ENCODE results near the gene FASTKD2.

The FASTKD2 gene

GRCh38 chr2:206836722-206837121 lies 71.3 kb downstream of the FASTKD2 start:
- Histone ChIP-seq H3K79me1 (ENCODE audit: low read depth, low read length) (no peaks in the 10 kb centered on the region), H3K27me3 (ENCODE audit: control insufficient read depth in 3 of 3, insufficient read depth in 3 of 3, low read depth in 1 of 3, low read length in 3 of 3) (no peaks in the 10 kb centered on the region), H3K4me1 (ENCODE audit: control insufficient read depth in 2 of 2, insufficient read depth in 1 of 2, low read depth in 1 of 2, low read length in 2 of 2) (no peaks in the 10 kb centered on the region), H4K91ac (ENCODE audit: low read depth, low read length, poor library complexity) (no peak overlapping the region), H3K18ac (ENCODE audit: low read length) (no peak overlapping the region), H3K36me3 (replicated peaks in 1 of 2; ENCODE audit: control insufficient read depth in 2 of 2, insufficient read depth in 2 of 2, low read length in 2 of 2) (no peaks in the 10 kb centered on the region), H2AFZ (ENCODE audit: low read length) (no peak overlapping the region), H4K8ac (ENCODE audit: low read depth, low read length) (no peak overlapping the region), H2BK15ac (ENCODE audit: low read length) (no peak overlapping the region), H3K9ac (ENCODE audit: low read depth, low read length, poor library complexity) (no peak overlapping the region), H3K9me3 (replicated peaks in 1 of 2; ENCODE audit: control insufficient read depth in 2 of 2, insufficient read depth in 1 of 2, low read depth in 1 of 2, low read length in 2 of 2) (peaks cover 0 to 5% of the 10 kb centered on the region in 2 donors), H2BK5ac (ENCODE audit: low read length) (no peak overlapping the region), H2BK12ac (ENCODE audit: low read length) (no peak overlapping the region), H3K14ac (ENCODE audit: low read length) (no peak overlapping the region), H3K4me3 (ENCODE audit: low read length in 2 of 2) (no peak overlapping the region), H3K4me2 (ENCODE audit: insufficient read depth, low read length, poor library complexity, severe bottlenecking) (no peak overlapping the region), H2AK5ac (ENCODE audit: low read depth, low read length) (no peak overlapping the region), H3K4ac (ENCODE audit: low read length) (no peak overlapping the region), H3K23ac (ENCODE audit: low read depth, low read length, poor library complexity) (no peak overlapping the region), H3K27ac (replicated peaks; ENCODE audit: low read length) (no peak overlapping the region), H2BK120ac (ENCODE audit: low read depth, low read length) (no peak overlapping the region)
- DNase-seq (ENCODE audit: low spot score) = no peak
- no CpG with 5 or more reads among the region's 2 CpGs for WGBS, 2 donors (ENCODE audit: extremely low coverage in 2 of 2, insufficient read length in 2 of 2, insufficient replicate concordance in 1 of 2)

- H2BK5ac ChIP-seq (ENCODE audit: low read length) = no peak overlapping the region
- no peak overlapping the region for H3K4me3 ChIP-seq (ENCODE audit: low read length in 2 of 2)
- no peaks in the 10 kb centered on the region for H3K27me3 ChIP-seq (ENCODE audit: control insufficient read depth in 3 of 3, insufficient read depth in 3 of 3, low read depth in 1 of 3, low read length in 3 of 3)
- no peaks in the 10 kb centered on the region for H3K4me1 ChIP-seq (ENCODE audit: control insufficient read depth in 2 of 2, insufficient read depth in 1 of 2, low read depth in 1 of 2, low read length in 2 of 2)
- H4K8ac ChIP-seq (ENCODE audit: low read depth, low read length) = no peak overlapping the region
- no peak overlapping the region for H3K23ac ChIP-seq (ENCODE audit: low read depth, low read length, poor library complexity)
- H2BK12ac ChIP-seq (ENCODE audit: low read length) = no peak overlapping the region
- peaks cover 0 to 5% of the 10 kb centered on the region in 2 donors for H3K9me3 ChIP-seq (replicated peaks in 1 of 2; ENCODE audit: control insufficient read depth in 2 of 2, insufficient read depth in 1 of 2, low read depth in 1 of 2, low read length in 2 of 2)
- H3K4me2 ChIP-seq (ENCODE audit: insufficient read depth, low read length, poor library complexity, severe bottlenecking) = no peak overlapping the region
- no peak overlapping the region for H3K9ac ChIP-seq (ENCODE audit: low read depth, low read length, poor library complexity)
- H2AFZ ChIP-seq (ENCODE audit: low read length) = no peak overlapping the region
- WGBS, 2 donors (ENCODE audit: extremely low coverage in 2 of 2, insufficient read length in 2 of 2, insufficient replicate concordance in 1 of 2) = no CpG with 5 or more reads among the region's 1 CpG
- H2BK15ac ChIP-seq (ENCODE audit: low read length) = no peak overlapping the region
- H2AK5ac ChIP-seq (ENCODE audit: low read depth, low read length) = no peak overlapping the region
- H3K79me1 ChIP-seq (ENCODE audit: low read depth, low read length) = no peaks in the 10 kb centered on the region
- H3K27ac ChIP-seq (replicated peaks; ENCODE audit: low read length) = no peak overlapping the region
- no peak for DNase-seq (ENCODE audit: low spot score)
- no peak overlapping the region for H3K14ac ChIP-seq (ENCODE audit: low read length)
- no peaks in the 10 kb centered on the region for H3K36me3 ChIP-seq (replicated peaks in 1 of 2; ENCODE audit: control insufficient read depth in 2 of 2, insufficient read depth in 2 of 2, low read length in 2 of 2)
- H3K4ac ChIP-seq (ENCODE audit: low read length) = no peak overlapping the region
- no peak overlapping the region for H4K91ac ChIP-seq (ENCODE audit: low read depth, low read length, poor library complexity)
- H3K18ac ChIP-seq (ENCODE audit: low read length) = no peak overlapping the region
- no peak overlapping the region for H2BK120ac ChIP-seq (ENCODE audit: low read depth, low read length)
These were observed 72.4 kb downstream of the FASTKD2 start for GRCh38 chr2:206837775-206838174.

GRCh38 chr2:206838690-206839089 lies 73.3 kb downstream of the FASTKD2 start:
- no peak overlapping the region for H3K14ac ChIP-seq (ENCODE audit: low read length)
- H3K9ac ChIP-seq (ENCODE audit: low read depth, low read length, poor library complexity) = no peak overlapping the region
- no peak overlapping the region for H3K4me3 ChIP-seq (ENCODE audit: low read length in 2 of 2)
- no peak for DNase-seq (ENCODE audit: low spot score)
- H2AK5ac ChIP-seq (ENCODE audit: low read depth, low read length) = no peak overlapping the region
- H4K91ac ChIP-seq (ENCODE audit: low read depth, low read length, poor library complexity) = no peak overlapping the region
- H3K27ac ChIP-seq (replicated peaks; ENCODE audit: low read length) = no peak overlapping the region
- H2BK5ac ChIP-seq (ENCODE audit: low read length) = no peak overlapping the region
- H3K23ac ChIP-seq (ENCODE audit: low read depth, low read length, poor library complexity) = no peak overlapping the region
- no peak overlapping the region for H2BK120ac ChIP-seq (ENCODE audit: low read depth, low read length)
- H3K18ac ChIP-seq (ENCODE audit: low read length) = no peak overlapping the region
- H3K4ac ChIP-seq (ENCODE audit: low read length) = no peak overlapping the region
- H3K36me3 ChIP-seq (replicated peaks in 1 of 2; ENCODE audit: control insufficient read depth in 2 of 2, insufficient read depth in 2 of 2, low read length in 2 of 2) = no peaks in the 10 kb centered on the region
- H3K4me2 ChIP-seq (ENCODE audit: insufficient read depth, low read length, poor library complexity, severe bottlenecking) = no peak overlapping the region
- H3K9me3 ChIP-seq (replicated peaks in 1 of 2; ENCODE audit: control insufficient read depth in 2 of 2, insufficient read depth in 1 of 2, low read depth in 1 of 2, low read length in 2 of 2) = peaks cover 0 to 3% of the 10 kb centered on the region in 2 donors
- H2BK12ac ChIP-seq (ENCODE audit: low read length) = no peak overlapping the region
- no peak overlapping the region for H2AFZ ChIP-seq (ENCODE audit: low read length)
- H3K79me1 ChIP-seq (ENCODE audit: low read depth, low read length) = no peaks in the 10 kb centered on the region
- H3K27me3 ChIP-seq (ENCODE audit: control insufficient read depth in 3 of 3, insufficient read depth in 3 of 3, low read depth in 1 of 3, low read length in 3 of 3) = no peaks in the 10 kb centered on the region
- no peak overlapping the region for H2BK15ac ChIP-seq (ENCODE audit: low read length)
- H3K4me1 ChIP-seq (ENCODE audit: control insufficient read depth in 2 of 2, insufficient read depth in 1 of 2, low read depth in 1 of 2, low read length in 2 of 2) = no peaks in the 10 kb centered on the region
- no peak overlapping the region for H4K8ac ChIP-seq (ENCODE audit: low read depth, low read length)
- no CpG with 5 or more reads among the region's 3 CpGs for WGBS, 2 donors (ENCODE audit: extremely low coverage in 2 of 2, insufficient read length in 2 of 2, insufficient replicate concordance in 1 of 2)

- Histone ChIP-seq H2BK5ac (ENCODE audit: low read length) (no peak overlapping the region), H3K27me3 (ENCODE audit: control insufficient read depth in 3 of 3, insufficient read depth in 3 of 3, low read depth in 1 of 3, low read length in 3 of 3) (no peaks in the 10 kb centered on the region), H3K4ac (ENCODE audit: low read length) (no peak overlapping the region), H2BK12ac (ENCODE audit: low read length) (no peak overlapping the region), H3K9ac (ENCODE audit: low read depth, low read length, poor library complexity) (no peak overlapping the region), H3K18ac (ENCODE audit: low read length) (no peak overlapping the region), H4K91ac (ENCODE audit: low read depth, low read length, poor library complexity) (no peak overlapping the region), H2AK5ac (ENCODE audit: low read depth, low read length) (no peak overlapping the region), H3K4me2 (ENCODE audit: insufficient read depth, low read length, poor library complexity, severe bottlenecking) (no peak overlapping the region), H3K9me3 (replicated peaks in 1 of 2; ENCODE audit: control insufficient read depth in 2 of 2, insufficient read depth in 1 of 2, low read depth in 1 of 2, low read length in 2 of 2) (no peaks in the 10 kb centered on the region), H3K36me3 (replicated peaks in 1 of 2; ENCODE audit: control insufficient read depth in 2 of 2, insufficient read depth in 2 of 2, low read length in 2 of 2) (no peaks in the 10 kb centered on the region), H3K27ac (replicated peaks; ENCODE audit: low read length) (no peak overlapping the region), H4K8ac (ENCODE audit: low read depth, low read length) (no peak overlapping the region), H2AFZ (ENCODE audit: low read length) (no peak overlapping the region), H3K79me1 (ENCODE audit: low read depth, low read length) (no peaks in the 10 kb centered on the region), H3K4me3 (ENCODE audit: low read length in 2 of 2) (no peak overlapping the region), H3K4me1 (ENCODE audit: control insufficient read depth in 2 of 2, insufficient read depth in 1 of 2, low read depth in 1 of 2, low read length in 2 of 2) (no peaks in the 10 kb centered on the region), H2BK15ac (ENCODE audit: low read length) (no peak overlapping the region), H3K14ac (ENCODE audit: low read length) (no peak overlapping the region), H3K23ac (ENCODE audit: low read depth, low read length, poor library complexity) (no peak overlapping the region), H2BK120ac (ENCODE audit: low read depth, low read length) (no peak overlapping the region)
- no CpG with 5 or more reads among the region's 3 CpGs for WGBS, 2 donors (ENCODE audit: extremely low coverage in 2 of 2, insufficient read length in 2 of 2, insufficient replicate concordance in 1 of 2)
- DNase-seq (ENCODE audit: low spot score) = no peak
These were observed 75.6 kb downstream of the FASTKD2 start for GRCh38 chr2:206840999-206841398.

Data from neuronal stem cell (in vitro differentiated cells).